Measurements from ENCODE around the gene NEU2. TPM values are rescaled to one million over a fixed set of nuclear protein-coding genes. Genes with fewer than 3 reads are reported as not detected.

Gene NEU2
- total RNA-seq, 4 donors from 2014 or later = not detected

DNA sequence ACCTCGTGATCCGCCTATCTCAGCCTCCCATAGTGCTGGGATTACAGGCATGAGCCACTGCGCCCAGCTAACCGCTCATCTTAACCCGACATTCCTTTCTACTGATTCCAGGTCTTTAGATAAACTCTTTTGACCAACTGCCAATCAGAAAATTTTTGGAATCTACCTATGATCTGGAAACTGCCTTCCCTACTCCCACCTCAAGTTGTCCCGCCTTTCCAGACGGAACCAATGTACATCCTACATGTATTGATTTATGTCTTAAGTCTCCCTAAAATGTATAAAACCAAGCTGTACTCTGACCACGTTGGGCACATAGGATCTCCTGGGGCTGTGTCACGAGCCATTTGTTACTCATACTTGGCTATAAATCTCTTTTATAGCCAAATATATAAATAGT lies 3.2 kb upstream of the NEU2 start:
- H3K9me3 ChIP-seq = no peaks in the 10 kb centered on the region
- TF ChIP-seq, protein P1, sequence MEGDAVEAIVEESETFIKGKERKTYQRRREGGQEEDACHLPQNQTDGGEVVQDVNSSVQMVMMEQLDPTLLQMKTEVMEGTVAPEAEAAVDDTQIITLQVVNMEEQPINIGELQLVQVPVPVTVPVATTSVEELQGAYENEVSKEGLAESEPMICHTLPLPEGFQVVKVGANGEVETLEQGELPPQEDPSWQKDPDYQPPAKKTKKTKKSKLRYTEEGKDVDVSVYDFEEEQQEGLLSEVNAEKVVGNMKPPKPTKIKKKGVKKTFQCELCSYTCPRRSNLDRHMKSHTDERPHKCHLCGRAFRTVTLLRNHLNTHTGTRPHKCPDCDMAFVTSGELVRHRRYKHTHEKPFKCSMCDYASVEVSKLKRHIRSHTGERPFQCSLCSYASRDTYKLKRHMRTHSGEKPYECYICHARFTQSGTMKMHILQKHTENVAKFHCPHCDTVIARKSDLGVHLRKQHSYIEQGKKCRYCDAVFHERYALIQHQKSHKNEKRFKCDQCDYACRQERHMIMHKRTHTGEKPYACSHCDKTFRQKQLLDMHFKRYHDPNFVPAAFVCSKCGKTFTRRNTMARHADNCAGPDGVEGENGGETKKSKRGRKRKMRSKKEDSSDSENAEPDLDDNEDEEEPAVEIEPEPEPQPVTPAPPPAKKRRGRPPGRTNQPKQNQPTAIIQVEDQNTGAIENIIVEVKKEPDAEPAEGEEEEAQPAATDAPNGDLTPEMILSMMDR (IDR thresholded peaks at IDR 0.05) = no peak
- no peak for TF ChIP-seq POLR2A (IDR thresholded peaks at IDR 0.05)
- no peak overlapping the region for H3K4me3 ChIP-seq
- no peak overlapping the region for H3K27ac ChIP-seq
- intact Hi-C loops (cut with DNase I; ENCODE audit: low total_unique reads) = no loop called here
- DNase-seq = no peak
- no peaks in the 10 kb centered on the region for H3K36me3 ChIP-seq
- H3K4me1 ChIP-seq = no peaks in the 10 kb centered on the region
- H3K27me3 ChIP-seq = no peaks in the 10 kb centered on the region

DNA sequence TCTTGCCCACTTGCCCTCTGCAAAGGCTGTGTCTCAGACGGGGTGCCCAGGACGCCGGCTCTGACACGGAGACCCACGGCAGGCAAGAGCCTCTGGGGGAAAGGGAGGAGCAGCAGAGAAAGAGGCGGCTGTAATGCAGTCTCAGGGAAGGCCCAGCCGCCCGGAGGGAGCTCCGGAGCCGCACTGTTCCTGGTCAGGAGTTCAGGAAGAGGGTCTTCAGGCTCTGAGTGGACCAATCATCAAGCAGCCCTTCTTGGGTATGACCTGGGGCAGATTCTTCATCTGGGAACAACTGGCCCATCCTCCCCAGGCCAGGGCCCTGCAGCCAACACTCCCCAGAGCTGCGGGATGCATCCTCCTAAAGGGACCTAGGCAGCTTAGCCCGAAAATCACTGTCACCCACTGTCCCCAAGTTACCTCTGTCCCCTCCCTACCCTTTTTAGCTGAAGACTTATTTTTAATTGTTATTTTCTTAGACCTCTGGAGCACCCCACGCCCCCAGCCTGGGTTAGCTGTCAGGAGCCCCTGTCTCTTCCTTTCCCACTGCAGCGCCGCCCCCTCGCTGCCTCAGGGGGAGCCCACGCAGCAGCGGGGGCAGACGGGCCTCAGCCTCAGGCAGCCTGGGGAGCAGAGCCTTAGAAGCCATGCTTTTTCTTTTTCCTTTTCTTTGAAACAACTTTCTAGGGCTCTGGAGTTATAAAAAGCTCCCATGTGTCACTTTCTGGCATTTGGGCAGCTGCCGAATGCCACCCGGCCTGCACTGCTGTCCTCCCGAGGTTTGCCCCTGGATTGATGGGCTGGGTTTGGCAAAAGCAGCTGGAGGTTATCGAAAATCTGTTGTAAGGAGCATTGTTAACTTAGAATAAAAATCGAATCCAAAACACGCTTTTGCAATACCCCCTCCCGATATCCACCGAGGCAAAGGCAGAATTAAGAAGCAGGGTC lies 644 bp upstream of the NEU2 start:
- H3K27me3 ChIP-seq = no peaks in the 10 kb centered on the region
- no peak overlapping the region for H3K27ac ChIP-seq
- H3K4me1 ChIP-seq = no peaks in the 10 kb centered on the region
- intact Hi-C loops (cut with DNase I; ENCODE audit: low total_unique reads) = no loop called here
- no peak overlapping the region for H3K4me3 ChIP-seq
- H3K36me3 ChIP-seq = no peaks in the 10 kb centered on the region
- DNase-seq = no peak
- TF ChIP-seq POLR2A (IDR thresholded peaks at IDR 0.05) = no peak
- TF ChIP-seq, protein P1 (IDR thresholded peaks at IDR 0.05) = no peak
- H3K9me3 ChIP-seq = no peaks in the 10 kb centered on the region

DNA sequence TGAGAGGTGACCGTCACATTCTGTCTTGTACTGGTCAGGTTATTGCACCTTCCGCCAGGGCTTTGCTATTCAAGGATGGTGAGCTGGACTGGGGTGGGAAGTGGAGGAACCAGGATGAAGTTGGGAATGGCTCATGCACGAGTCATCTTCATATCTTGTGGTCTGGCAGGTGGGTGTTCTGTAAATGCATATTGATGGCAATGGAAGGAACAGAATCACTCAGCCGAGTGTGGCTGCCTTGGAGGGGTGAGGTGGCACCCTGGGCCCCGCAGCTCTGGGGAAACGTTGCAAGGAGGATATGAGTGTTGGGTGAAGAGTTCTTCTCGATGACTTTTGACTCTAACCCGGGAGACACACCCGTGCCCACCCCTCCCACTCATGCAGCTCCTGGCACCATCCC lies 1.2 kb downstream of the NEU2 start:
- intact Hi-C loops (cut with DNase I; ENCODE audit: low total_unique reads) = no loop called here
- Histone ChIP-seq H3K36me3 (no peaks in the 10 kb centered on the region), H3K27ac (no peak overlapping the region), H3K27me3 (no peaks in the 10 kb centered on the region), H3K4me1 (no peaks in the 10 kb centered on the region), H3K4me3 (no peak overlapping the region), H3K9me3 (no peaks in the 10 kb centered on the region)
- no peak for DNase-seq
- TF ChIP-seq POLR2A (IDR thresholded peaks at IDR 0.05) = no peak
- TF ChIP-seq, protein P1 (IDR thresholded peaks at IDR 0.05) = no peak

DNA sequence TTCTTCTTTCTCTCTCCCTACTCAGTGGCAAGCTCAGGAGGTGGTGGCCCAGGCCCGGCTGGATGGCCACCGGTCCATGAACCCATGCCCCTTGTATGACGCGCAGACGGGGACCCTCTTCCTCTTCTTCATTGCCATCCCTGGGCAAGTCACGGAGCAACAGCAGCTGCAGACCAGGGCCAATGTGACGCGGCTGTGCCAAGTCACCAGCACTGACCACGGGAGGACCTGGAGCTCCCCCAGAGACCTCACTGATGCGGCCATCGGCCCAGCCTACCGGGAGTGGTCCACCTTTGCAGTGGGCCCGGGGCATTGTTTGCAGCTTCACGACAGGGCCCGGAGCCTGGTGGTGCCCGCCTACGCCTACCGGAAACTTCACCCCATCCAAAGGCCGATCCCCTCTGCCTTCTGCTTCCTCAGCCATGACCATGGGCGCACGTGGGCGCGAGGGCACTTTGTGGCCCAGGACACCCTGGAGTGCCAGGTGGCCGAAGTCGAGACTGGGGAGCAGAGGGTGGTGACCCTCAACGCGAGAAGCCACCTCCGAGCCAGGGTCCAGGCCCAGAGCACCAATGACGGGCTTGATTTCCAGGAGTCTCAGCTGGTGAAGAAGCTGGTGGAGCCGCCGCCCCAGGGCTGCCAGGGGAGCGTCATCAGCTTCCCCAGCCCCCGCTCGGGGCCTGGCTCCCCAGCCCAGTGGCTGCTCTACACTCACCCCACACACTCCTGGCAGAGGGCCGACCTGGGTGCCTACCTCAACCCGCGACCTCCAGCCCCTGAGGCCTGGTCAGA lies 1.8 kb downstream of the NEU2 start:
- TF ChIP-seq POLR2A (IDR thresholded peaks at IDR 0.05) = no peak
- TF ChIP-seq, protein P1 (IDR thresholded peaks at IDR 0.05) = no peak
- H3K9me3 ChIP-seq = no peaks in the 10 kb centered on the region
- no peak for DNase-seq
- no peaks in the 10 kb centered on the region for H3K4me1 ChIP-seq
- H3K4me3 ChIP-seq = no peak overlapping the region
- no peak overlapping the region for H3K27ac ChIP-seq
- intact Hi-C loops (cut with DNase I; ENCODE audit: low total_unique reads) = no loop called here
- no peaks in the 10 kb centered on the region for H3K27me3 ChIP-seq
- no peaks in the 10 kb centered on the region for H3K36me3 ChIP-seq

All from uterus (tissue), 4 donors.